HT-29 (cell line): ENCODE data around the gene CHID1. TPM values are rescaled to one million over a fixed set of nuclear protein-coding genes. Genes with fewer than 3 reads are reported as not detected.

ENCODE experiments used
- DNase-seq: peaks from one replicate; pipeline ENCODE4 v3.0.0-alpha.2; 2015; ENCODE audit warnings: low spot score
- total RNA-seq: library from RNA; depleted of rRNA; stranded (reverse); fragments of >200 nt; shearing (Covaris generic); gene quantifications from 2 replicates; pipeline ENCODE4 v1.2.3, GENCODE V29; 2014

Gene CHID1
- total RNA-seq, 1 experiment from 2014 or later: 68.2 TPM

- no peak for DNase-seq
Measured at GRCh38 chr11:910044-910588, 494 bp downstream of the CHID1 start.

GRCh38 chr11:909406-909805 lies 1.2 kb downstream of the CHID1 start:
- DNase-seq: no peak

GRCh38 chr11:908273-908672 lies 2.3 kb downstream of the CHID1 start:
- DNase-seq: no peak

GRCh38 chr11:907668-908067 lies 2.9 kb downstream of the CHID1 start:
- DNase-seq: no peak

- no peak for DNase-seq
Measured at GRCh38 chr11:905952-906351, 4.7 kb downstream of the CHID1 start.

- no peak for DNase-seq
Measured at GRCh38 chr11:904380-904779, 6.2 kb downstream of the CHID1 start.

- no peak for DNase-seq
Measured at GRCh38 chr11:901452-902061, 9.1 kb downstream of the CHID1 start.

- DNase-seq: no peak
Measured at GRCh38 chr11:900545-900944, 10.1 kb downstream of the CHID1 start.

GRCh38 chr11:899724-900123 lies 10.9 kb downstream of the CHID1 start:
- DNase-seq: no peak

GRCh38 chr11:898540-899190 lies 11.9 kb downstream of the CHID1 start:
- peak; percentile 56 for DNase-seq

- DNase-seq: peak; percentile 44
Measured at GRCh38 chr11:898143-898511, 12.5 kb downstream of the CHID1 start.

GRCh38 chr11:897253-898142 lies 13.1 kb downstream of the CHID1 start:
- DNase-seq: no peak

GRCh38 chr11:895331-896110 lies 15.1 kb downstream of the CHID1 start:
- no peak for DNase-seq

GRCh38 chr11:894575-895201 lies 15.9 kb downstream of the CHID1 start:
- no peak for DNase-seq

- DNase-seq: no peak
Measured at GRCh38 chr11:893008-893654, 17.5 kb downstream of the CHID1 start.

- DNase-seq: no peak
Measured at GRCh38 chr11:890794-891540, 19.6 kb downstream of the CHID1 start.

GRCh38 chr11:889687-890475 lies 20.7 kb downstream of the CHID1 start:
- no peak for DNase-seq

- DNase-seq: no peak
Measured at GRCh38 chr11:889257-889656, 21.4 kb downstream of the CHID1 start.
